DND-41 (cell line): ENCODE measurements around the gene HPCAL1.

Source experiments
- EZH2 ChIP-seq: IDR thresholded peaks from 3 replicates; pipeline ENCODE4 v1.6.1; 2012; ENCODE audit warnings: borderline replicate concordance, low read depth, mild to moderate bottlenecking, moderate library complexity, low read length, inconsistent platforms; ENCODE audit not compliant: severe bottlenecking
- TF ChIP-seq, protein P1 (sequence below): IDR thresholded peaks from 2 replicates; pipeline ENCODE4 v1.5.1; 2012; ENCODE audit warnings: borderline replicate concordance, low read length, moderate library complexity, mild to moderate bottlenecking; ENCODE audit not compliant: poor library complexity, severe bottlenecking; ENCODE audit errors: extremely low read depth

DNA sequence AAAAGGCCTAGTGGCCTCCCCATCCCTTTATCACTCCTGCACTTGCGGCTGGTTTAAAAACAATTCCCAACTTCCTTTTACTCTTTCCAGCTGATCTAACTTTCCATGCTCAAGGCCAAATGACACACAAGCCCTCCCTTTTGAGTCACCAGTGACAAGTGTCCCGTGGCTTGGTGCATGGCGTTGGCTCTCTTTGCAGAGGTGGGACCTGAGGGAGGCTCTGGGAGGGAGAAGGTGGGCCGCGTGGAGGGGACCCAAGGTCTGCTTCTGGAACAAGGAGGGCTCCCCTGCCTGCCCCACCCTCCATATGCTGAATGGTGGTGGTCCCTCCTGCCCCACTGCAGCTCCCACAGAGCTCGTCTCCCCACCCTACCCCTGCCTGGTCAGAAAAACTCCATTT is 30.8 kb upstream of the HPCAL1 start:
- TF ChIP-seq EZH2, result no peak
- TF ChIP-seq, protein P1, sequence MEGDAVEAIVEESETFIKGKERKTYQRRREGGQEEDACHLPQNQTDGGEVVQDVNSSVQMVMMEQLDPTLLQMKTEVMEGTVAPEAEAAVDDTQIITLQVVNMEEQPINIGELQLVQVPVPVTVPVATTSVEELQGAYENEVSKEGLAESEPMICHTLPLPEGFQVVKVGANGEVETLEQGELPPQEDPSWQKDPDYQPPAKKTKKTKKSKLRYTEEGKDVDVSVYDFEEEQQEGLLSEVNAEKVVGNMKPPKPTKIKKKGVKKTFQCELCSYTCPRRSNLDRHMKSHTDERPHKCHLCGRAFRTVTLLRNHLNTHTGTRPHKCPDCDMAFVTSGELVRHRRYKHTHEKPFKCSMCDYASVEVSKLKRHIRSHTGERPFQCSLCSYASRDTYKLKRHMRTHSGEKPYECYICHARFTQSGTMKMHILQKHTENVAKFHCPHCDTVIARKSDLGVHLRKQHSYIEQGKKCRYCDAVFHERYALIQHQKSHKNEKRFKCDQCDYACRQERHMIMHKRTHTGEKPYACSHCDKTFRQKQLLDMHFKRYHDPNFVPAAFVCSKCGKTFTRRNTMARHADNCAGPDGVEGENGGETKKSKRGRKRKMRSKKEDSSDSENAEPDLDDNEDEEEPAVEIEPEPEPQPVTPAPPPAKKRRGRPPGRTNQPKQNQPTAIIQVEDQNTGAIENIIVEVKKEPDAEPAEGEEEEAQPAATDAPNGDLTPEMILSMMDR, result no peak
